H1 (cell line): ENCODE results near the gene MMP24. TPM values are rescaled to one million over a fixed set of nuclear protein-coding genes. Genes with fewer than 3 reads are reported as not detected.

Experiments used
- CTCF ChIA-PET: fragments of 300-600 bp; sonication (Branson Sonifier 250); formaldehyde crosslinking; loops from one replicate; lab custom pipeline; 2021; ENCODE audit not compliant: partially characterized antibody; lab: Charles Lee
- POLR2A ChIA-PET: fragments of 300-600 bp; sonication (Branson Sonifier 250); formaldehyde crosslinking; loops from one replicate; lab custom pipeline; 2021; ENCODE audit warnings: inconsistent platforms; ENCODE audit not compliant: partially characterized antibody; lab: Charles Lee
- DNase-seq, 2 experiments: peaks; one replicate each; pipeline versions ENCODE4 v3.0.0 to v3.0.0-alpha.2; 2010 to 2022; ENCODE audit warnings: low spot score in 2 of 2, low read depth in 1 of 2, mixed read lengths in 1 of 2
- FAIRE-seq: peaks from 2 replicates; lab custom pipeline; 2011; peaks lifted over from hg19 to GRCh38; lab: Jason Lieb, UNC
- H2AFZ ChIP-seq: 2 replicates; pipeline ENCODE4 v1.8.1; 2012; ENCODE audit warnings: low read length, inconsistent platforms
- H2AK5ac ChIP-seq: 2 replicates; pipeline ENCODE4 v1.6.1; 2013; ENCODE audit warnings: low read depth, low read length
- H2BK120ac ChIP-seq: replicated peaks from 2 replicates; pipeline ENCODE3; 2013; ENCODE audit warnings: low read depth, low read length, inconsistent platforms
- H2BK12ac ChIP-seq: 2 replicates; pipeline ENCODE4 v1.6.1; 2013; ENCODE audit warnings: low read depth, low read length
- H2BK15ac ChIP-seq: 2 replicates; pipeline ENCODE4 v1.6.1; 2013; ENCODE audit warnings: low read length
- H2BK20ac ChIP-seq: 2 replicates; pipeline ENCODE4 v1.6.1; 2013; ENCODE audit warnings: low read length
- H2BK5ac ChIP-seq: 2 replicates; pipeline ENCODE4 v1.6.1; 2013; ENCODE audit warnings: low read depth, low read length
- H3K14ac ChIP-seq: 2 replicates; pipeline ENCODE4 v1.6.1; 2013; ENCODE audit warnings: inconsistent platforms; ENCODE audit not compliant: insufficient read length
- H3K18ac ChIP-seq: 2 replicates; pipeline ENCODE4 v1.6.1; 2013; ENCODE audit warnings: low read length; ENCODE audit errors: extremely low read depth
- H3K23ac ChIP-seq: 2 replicates; pipeline ENCODE4 v1.6.1; 2013; ENCODE audit warnings: inconsistent platforms; ENCODE audit not compliant: insufficient read length
- H3K23me2 ChIP-seq: 2 replicates; pipeline ENCODE4 v1.6.1; 2013; ENCODE audit warnings: low read depth, low read length
- H3K27ac ChIP-seq: 2 replicates; pipeline ENCODE4 v1.6.1; 2011; ENCODE audit warnings: low read depth, low read length, inconsistent platforms
- H3K27me3 ChIP-seq, 4 experiments: replicated peaks in 1 of 4; 1 replicate in 1 of 4; 2 replicates in 3 of 4; pipeline versions ENCODE4 v1.6.1 to v1.8.1; 2011 to 2013; ENCODE audit warnings: low read length in 3 of 4, mild to moderate bottlenecking in 3 of 4, inconsistent platforms in 2 of 4, mixed read lengths in 2 of 4, moderate library complexity in 1 of 4; ENCODE audit not compliant: control insufficient read depth in 3 of 4, insufficient read depth in 3 of 4; ENCODE audit errors: extremely low read depth in 1 of 4
- H3K36me3 ChIP-seq, 4 experiments: 2 replicates each; pipeline versions ENCODE4 v1.6.1 to v1.8.1; 2011 to 2013; ENCODE audit warnings: mild to moderate bottlenecking in 4 of 4, low read length in 3 of 4, moderate library complexity in 2 of 4, control low read depth in 1 of 4, inconsistent platforms in 1 of 4; ENCODE audit not compliant: insufficient read depth in 4 of 4, control insufficient read depth in 2 of 4
- H3K4ac ChIP-seq: replicated peaks from 2 replicates; pipeline ENCODE3; 2013; ENCODE audit warnings: low read length, low read depth, mixed read lengths, inconsistent platforms; ENCODE audit not compliant: insufficient read length
- H3K4me1 ChIP-seq, 4 experiments: replicated peaks in 1 of 4; 1 replicate in 1 of 4; 2 replicates in 3 of 4; pipeline versions ENCODE4 v1.6.1 to v1.8.1; 2011 to 2013; ENCODE audit warnings: low read length in 3 of 4, inconsistent platforms in 2 of 4, mixed read lengths in 1 of 4; ENCODE audit not compliant: insufficient read depth in 4 of 4, control insufficient read depth in 3 of 4
- H3K4me2 ChIP-seq, 2 experiments: 2 replicates each; pipeline versions ENCODE4 v1.6.1 to v1.8.1; 2011 to 2013; ENCODE audit warnings: low read depth in 2 of 2, low read length in 2 of 2, control low read depth in 1 of 2, inconsistent platforms in 1 of 2, mild to moderate bottlenecking in 1 of 2; ENCODE audit not compliant: insufficient read depth in 1 of 2
- H3K4me3 ChIP-seq, 4 experiments: fragments of 200-600, 300-600 bp in 1 of 4; sonication (generic), shearing (Covaris generic), sonication (Bioruptor Twin) in 1 of 4; 2 replicates each; pipeline versions ENCODE4 v1.5.1 to v1.8.1; 2011 to 2016; ENCODE audit warnings: low read length in 4 of 4, low read depth in 3 of 4, control low read depth in 2 of 4, inconsistent platforms in 2 of 4, mild to moderate bottlenecking in 2 of 4, mixed read lengths in 1 of 4, moderate library complexity in 1 of 4; ENCODE audit not compliant: insufficient read depth in 2 of 4; ENCODE audit errors: extremely low read depth in 1 of 4
- H3K56ac ChIP-seq: replicated peaks from 2 replicates; pipeline ENCODE3; 2013; ENCODE audit warnings: low read depth, mild to moderate bottlenecking, mixed read lengths, low read length, inconsistent platforms; ENCODE audit not compliant: insufficient read length
- H3K79me1 ChIP-seq: 2 replicates; pipeline ENCODE4 v1.6.1; 2013; ENCODE audit warnings: low read depth, low read length, control low read depth
- H3K79me2 ChIP-seq, 2 experiments: 2 replicates each; pipeline versions ENCODE4 v1.6.1 to v1.8.1; 2012 to 2013; ENCODE audit warnings: low read length in 2 of 2, mild to moderate bottlenecking in 2 of 2, inconsistent platforms in 1 of 2; ENCODE audit not compliant: insufficient read depth in 2 of 2, control insufficient read depth in 1 of 2
- H3K9ac ChIP-seq, 4 experiments: replicated peaks in 1 of 4; 1 replicate in 1 of 4; 2 replicates in 3 of 4; pipeline versions ENCODE4 v1.6.1 to v1.8.1; 2011 to 2013; ENCODE audit warnings: low read depth in 3 of 4, low read length in 3 of 4, control low read depth in 2 of 4, mild to moderate bottlenecking in 2 of 4, moderate library complexity in 2 of 4, inconsistent platforms in 1 of 4; ENCODE audit errors: extremely low read depth in 1 of 4
- H3K9me3 ChIP-seq, 2 experiments: 2 replicates each; pipeline versions ENCODE4 v1.6.1 to v1.8.1; 2012 to 2013; ENCODE audit warnings: mild to moderate bottlenecking in 2 of 2, moderate library complexity in 2 of 2, control low read depth in 1 of 2, inconsistent platforms in 1 of 2, low read depth in 1 of 2, low read length in 1 of 2, mixed read lengths in 1 of 2; ENCODE audit not compliant: insufficient read depth in 2 of 2
- H4K20me1 ChIP-seq, 2 experiments: replicated peaks in 1 of 2; 2 replicates each; pipeline versions ENCODE3 to v1.8.1; 2011 to 2013; ENCODE audit warnings: inconsistent platforms in 2 of 2, low read length in 2 of 2, mild to moderate bottlenecking in 1 of 2; ENCODE audit not compliant: insufficient read depth in 2 of 2, control insufficient read depth in 1 of 2
- H4K5ac ChIP-seq: 2 replicates; pipeline ENCODE4 v1.6.1; 2013; ENCODE audit warnings: low read length, low read depth, mixed read lengths, inconsistent platforms; ENCODE audit not compliant: insufficient read length
- H4K8ac ChIP-seq: 2 replicates; pipeline ENCODE4 v1.8.0; 2013; ENCODE audit warnings: mild to moderate bottlenecking, moderate library complexity, low read length, inconsistent platforms; ENCODE audit not compliant: insufficient read depth; ENCODE audit errors: extremely low read depth
- H4K91ac ChIP-seq: replicated peaks from 2 replicates; pipeline ENCODE3; 2013; ENCODE audit warnings: low read length, mixed read lengths, inconsistent platforms; ENCODE audit not compliant: insufficient read length
- HDAC2 ChIP-seq, 2 experiments: fragments of 300-600 bp in 1 of 2; sonication (generic) in 1 of 2; IDR thresholded peaks; 2 replicates each; pipeline ENCODE4 v1.6.1; 2011 to 2012; ENCODE audit warnings: low read depth in 2 of 2, low read length in 2 of 2, mild to moderate bottlenecking in 2 of 2, moderate library complexity in 2 of 2, borderline replicate concordance in 1 of 2, inconsistent platforms in 1 of 2
- KDM1A ChIP-seq: fragments of 200-600, 300-600 bp; sonication (generic); IDR thresholded peaks from 2 replicates; pipeline ENCODE4 v1.7.1; 2016; ENCODE audit warnings: mild to moderate bottlenecking, low read length, borderline replicate concordance
- WGBS, 2 experiments: shearing (Covaris generic) in 1 of 2; methylation state at CpG; one replicate each; pipeline versions ENCODE4 v1.1.6 to v1.1.7; 2013 to 2015; ENCODE audit warnings: low lambda C conversion rate in 2 of 2, mixed read lengths in 2 of 2, inconsistent platforms in 1 of 2, low coverage in 1 of 2, missing lambda C conversion rate in 1 of 2; ENCODE audit not compliant: insufficient replicate concordance in 2 of 2, insufficient coverage in 1 of 2, insufficient read length in 1 of 2; ENCODE audit errors: extremely low coverage in 1 of 2, missing lambda C conversion rate in 1 of 2; 5-methylcytosine and 5-hydroxymethylcytosine counted together
- polyA plus RNA-seq, 7 experiments: library from polyadenylated mRNA; depleted of rRNA in 3 of 7; stranded (reverse) in 5 of 7; unstranded in 2 of 7; fragments of >200 nt in 5 of 7; fragments of 200-250 nt in 2 of 7; gene quantifications; 1 replicate in 5 of 7; 2 replicates in 1 of 7; 4 replicates in 1 of 7; pipeline versions ENCODE4 v1.2.1 to v1.2.3, GENCODE V29; 2011 to 2013; ENCODE audit warnings: missing spikeins in 2 of 7, mixed read lengths in 2 of 7
- total RNA-seq: library from RNA; stranded (reverse); fragmentation: NEBNext Ultra II Directional; extraction: Animal tissue kit (Norgen Biotek cat#: 25700); gene quantifications from 2 replicates; pipeline ENCODE4 v1.2.1, GENCODE V29; 2021
- TF ChIP-seq, protein P1 (sequence below): IDR thresholded peaks from 2 replicates; pipeline ENCODE4 v1.6.1; 2011; ENCODE audit warnings: low read length, improper control_type of control experiment
- TF ChIP-seq, protein P2 (sequence below): IDR thresholded peaks from 2 replicates; pipeline ENCODE4 v1.6.1; 2012; ENCODE audit warnings: low read length, inconsistent platforms

The MMP24 gene
- total and polyA plus RNA-seq, 2 of the 8 experiments (the other 6 are each of a cell fraction or from before 2014, with no cell fraction given): 18.8 to 21.4 TPM

DNA sequence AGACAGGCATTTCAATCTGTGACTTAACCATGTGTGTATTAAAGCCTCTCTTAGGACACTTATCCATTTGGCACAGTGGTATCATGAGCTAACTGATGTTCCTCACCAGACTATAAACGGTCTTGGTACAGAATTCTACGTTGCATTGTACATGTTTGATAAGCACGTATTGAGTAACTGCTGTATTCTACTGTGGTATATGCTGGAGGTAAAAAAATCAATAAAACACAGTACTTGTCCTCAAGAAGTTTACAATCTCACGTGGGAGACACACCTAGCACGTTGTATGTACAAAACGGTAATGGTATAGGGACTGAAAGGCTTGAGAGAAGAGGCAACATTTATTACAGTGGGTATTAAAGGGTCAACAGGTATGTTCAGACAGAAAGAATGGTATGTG is 98.9 kb downstream of the MMP24 start:
- Histone ChIP-seq H3K9ac (no peak overlapping the region), H3K36me3 (no peaks in the 10 kb centered on the region), H2BK120ac (no peak overlapping the region), H3K27me3 (no peaks in the 10 kb centered on the region; a peak in 2 of 7 replicates), H3K27ac (no peak overlapping the region), H4K20me1 (peaks cover 0 to 1% of the 10 kb centered on the region in 2 experiments), H2AFZ (no peak overlapping the region), H3K79me1 (no peaks in the 10 kb centered on the region), H3K4me2 (no peak overlapping the region), H2BK5ac (no peak overlapping the region), H4K91ac (no peak overlapping the region), H3K56ac (no peak overlapping the region), H3K79me2 (no peaks in the 10 kb centered on the region), H3K14ac (no peak overlapping the region), H3K23ac (no peak overlapping the region), H3K4me3 (no peak overlapping the region), H2AK5ac (no peak overlapping the region), H2BK12ac (no peak overlapping the region), H3K9me3 (no peaks in the 10 kb centered on the region), H4K5ac (no peak overlapping the region), H2BK20ac (no peak overlapping the region), H3K4me1 (peaks cover 3 to 9% (median 5%) of the 10 kb centered on the region in 4 experiments; a peak in 6 of 7 replicates), H3K18ac (no peak overlapping the region), H3K4ac (no peak overlapping the region), H3K23me2 (no peaks in the 10 kb centered on the region), H4K8ac (no peak overlapping the region), H2BK15ac (no peak overlapping the region)
- ChIA-PET CTCF (interaction anchor here (0.7 to 1.2 kb wide), 4 partner anchors 9 to 23 kb away, joined by 3 to 4 read pairs (median 3); no protein-coding TSS in a partner anchor), POLR2A (no interaction called here)
- FAIRE-seq (no peak), DNase-seq (no peak)
- WGBS, 2 experiments: 83% methylated on average over 6 of the region's 6 CpGs; no CpG with 5 or more reads in 1 of the 2 experiments
- TF ChIP-seq, protein P1, sequence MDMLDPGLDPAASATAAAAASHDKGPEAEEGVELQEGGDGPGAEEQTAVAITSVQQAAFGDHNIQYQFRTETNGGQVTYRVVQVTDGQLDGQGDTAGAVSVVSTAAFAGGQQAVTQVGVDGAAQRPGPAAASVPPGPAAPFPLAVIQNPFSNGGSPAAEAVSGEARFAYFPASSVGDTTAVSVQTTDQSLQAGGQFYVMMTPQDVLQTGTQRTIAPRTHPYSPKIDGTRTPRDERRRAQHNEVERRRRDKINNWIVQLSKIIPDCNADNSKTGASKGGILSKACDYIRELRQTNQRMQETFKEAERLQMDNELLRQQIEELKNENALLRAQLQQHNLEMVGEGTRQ: no peak
- TF ChIP-seq HDAC2 (IDR thresholded peaks at IDR 0.05; ENCODE audit: borderline replicate concordance in 1 of 2, low read depth in 2 of 2, low read length in 2 of 2): no peak
- no peak for TF ChIP-seq KDM1A
- TF ChIP-seq, protein P2, sequence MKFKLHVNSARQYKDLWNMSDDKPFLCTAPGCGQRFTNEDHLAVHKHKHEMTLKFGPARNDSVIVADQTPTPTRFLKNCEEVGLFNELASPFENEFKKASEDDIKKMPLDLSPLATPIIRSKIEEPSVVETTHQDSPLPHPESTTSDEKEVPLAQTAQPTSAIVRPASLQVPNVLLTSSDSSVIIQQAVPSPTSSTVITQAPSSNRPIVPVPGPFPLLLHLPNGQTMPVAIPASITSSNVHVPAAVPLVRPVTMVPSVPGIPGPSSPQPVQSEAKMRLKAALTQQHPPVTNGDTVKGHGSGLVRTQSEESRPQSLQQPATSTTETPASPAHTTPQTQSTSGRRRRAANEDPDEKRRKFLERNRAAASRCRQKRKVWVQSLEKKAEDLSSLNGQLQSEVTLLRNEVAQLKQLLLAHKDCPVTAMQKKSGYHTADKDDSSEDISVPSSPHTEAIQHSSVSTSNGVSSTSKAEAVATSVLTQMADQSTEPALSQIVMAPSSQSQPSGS: no peak
